Measurements from ENCODE around the gene POU3F1. TPM values are rescaled to one million over a fixed set of nuclear protein-coding genes. Genes with fewer than 3 reads are reported as not detected.

Gene POU3F1
- polyA plus RNA-seq, 1 donor from 2014 or later = not detected

- peak overlapping the region in 2 of 4 donors; percentile 63 for H3K4me3 Mint-ChIP-seq
- H3K36me3 Mint-ChIP-seq = no peaks in the 10 kb centered on the region
- peaks cover 0 to 3% (median 0%) of the 10 kb centered on the region in 3 donors for H3K9me3 Mint-ChIP-seq
- peak overlapping the region in 1 of 3 donors; percentile 90 for H3K27ac Mint-ChIP-seq
- H3K4me1 Mint-ChIP-seq = peaks cover 3 to 6% (median 6%) of the 10 kb centered on the region in 3 donors
- peaks cover 4% of the 10 kb centered on the region for H3K27me3 Mint-ChIP-seq
Observed at GRCh38 chr1:38062361-38063288, 16.0 kb upstream of the POU3F1 start.

DNA sequence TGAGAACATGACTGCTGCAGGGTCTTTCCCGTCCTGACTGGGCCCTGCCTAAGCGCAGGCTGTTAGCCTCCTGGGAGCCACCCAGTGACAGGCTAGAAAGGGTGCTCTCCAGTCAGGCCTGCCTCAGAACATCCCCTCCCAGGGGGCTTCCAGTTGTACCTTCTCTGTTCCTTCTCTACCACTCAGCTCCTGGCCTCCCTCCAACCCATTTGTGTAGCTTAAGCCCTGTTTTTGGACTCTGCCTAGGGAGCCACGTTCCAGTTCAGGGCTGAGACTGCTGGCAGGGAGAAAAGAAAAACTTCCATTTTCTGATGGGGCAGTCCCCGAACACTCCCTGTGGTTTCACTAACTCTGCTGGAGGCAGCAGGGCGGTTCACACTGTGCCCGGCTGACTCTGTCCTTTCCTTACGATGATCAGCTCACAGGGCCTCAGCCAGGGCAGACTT lies 15.3 kb upstream of the POU3F1 start:
- H3K9me3 Mint-ChIP-seq = peaks cover 0 to 3% (median 0%) of the 10 kb centered on the region in 3 donors
- H3K4me1 Mint-ChIP-seq = peaks cover 3 to 6% (median 6%) of the 10 kb centered on the region in 3 donors
- H3K27ac Mint-ChIP-seq = peak overlapping the region in 2 of 3 donors; percentile 47 to 90
- no peaks in the 10 kb centered on the region for H3K27me3 Mint-ChIP-seq
- peak overlapping the region in 1 of 4 donors; percentile 63 for H3K4me3 Mint-ChIP-seq
- H3K36me3 Mint-ChIP-seq = no peaks in the 10 kb centered on the region

DNA sequence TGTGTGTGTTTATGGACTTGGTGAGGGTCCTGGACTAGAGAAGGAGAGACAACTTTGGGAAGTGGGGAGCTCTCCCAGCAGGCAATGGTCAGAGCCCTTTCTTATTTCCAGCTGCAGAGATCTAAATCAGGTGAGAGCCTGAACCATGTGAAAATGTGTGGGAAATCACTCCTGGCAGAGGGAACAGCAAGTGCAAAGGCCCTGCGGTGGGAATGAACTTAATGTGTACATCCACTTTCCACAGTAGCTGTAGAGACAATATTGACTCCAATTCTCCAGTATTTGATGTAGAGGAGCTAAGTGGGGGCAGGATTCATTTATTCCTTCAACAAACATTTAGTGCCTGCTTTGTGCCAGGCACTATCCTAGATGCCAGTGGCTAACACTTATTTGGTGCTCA lies 14.7 kb upstream of the POU3F1 start:
- no peaks in the 10 kb centered on the region for H3K27me3 Mint-ChIP-seq
- no peak overlapping the region for H3K27ac Mint-ChIP-seq
- no peaks in the 10 kb centered on the region for H3K36me3 Mint-ChIP-seq
- peaks cover 3 to 6% (median 6%) of the 10 kb centered on the region in 3 donors for H3K4me1 Mint-ChIP-seq
- no peak overlapping the region for H3K4me3 Mint-ChIP-seq
- H3K9me3 Mint-ChIP-seq = peaks cover 0 to 3% (median 0%) of the 10 kb centered on the region in 3 donors

DNA sequence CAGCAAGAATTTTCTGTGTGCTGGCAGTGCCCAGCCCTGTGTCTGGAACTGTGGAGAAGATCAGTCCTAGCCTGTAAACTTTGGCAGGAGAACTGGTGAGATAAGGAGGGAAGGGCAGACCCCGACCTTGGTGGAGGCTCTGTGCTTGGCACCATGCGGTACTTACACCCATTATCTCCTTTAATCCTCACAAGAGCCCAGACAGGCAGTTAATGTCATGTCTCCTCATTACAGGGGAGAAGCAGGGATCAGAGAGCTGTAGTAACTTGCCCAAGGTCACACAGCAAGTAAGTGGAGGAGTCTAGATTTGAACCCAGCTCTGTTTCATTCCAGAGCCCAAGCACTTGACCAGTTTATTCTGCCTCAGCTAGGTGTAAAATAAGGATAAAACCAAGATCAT lies 13.9 kb upstream of the POU3F1 start:
- peaks cover 0 to 3% (median 0%) of the 10 kb centered on the region in 3 donors for H3K9me3 Mint-ChIP-seq
- no peak overlapping the region for H3K4me3 Mint-ChIP-seq
- H3K27ac Mint-ChIP-seq = no peak overlapping the region
- H3K27me3 Mint-ChIP-seq = no peaks in the 10 kb centered on the region
- H3K36me3 Mint-ChIP-seq = no peaks in the 10 kb centered on the region
- H3K4me1 Mint-ChIP-seq = peaks cover 3 to 6% (median 6%) of the 10 kb centered on the region in 3 donors

DNA sequence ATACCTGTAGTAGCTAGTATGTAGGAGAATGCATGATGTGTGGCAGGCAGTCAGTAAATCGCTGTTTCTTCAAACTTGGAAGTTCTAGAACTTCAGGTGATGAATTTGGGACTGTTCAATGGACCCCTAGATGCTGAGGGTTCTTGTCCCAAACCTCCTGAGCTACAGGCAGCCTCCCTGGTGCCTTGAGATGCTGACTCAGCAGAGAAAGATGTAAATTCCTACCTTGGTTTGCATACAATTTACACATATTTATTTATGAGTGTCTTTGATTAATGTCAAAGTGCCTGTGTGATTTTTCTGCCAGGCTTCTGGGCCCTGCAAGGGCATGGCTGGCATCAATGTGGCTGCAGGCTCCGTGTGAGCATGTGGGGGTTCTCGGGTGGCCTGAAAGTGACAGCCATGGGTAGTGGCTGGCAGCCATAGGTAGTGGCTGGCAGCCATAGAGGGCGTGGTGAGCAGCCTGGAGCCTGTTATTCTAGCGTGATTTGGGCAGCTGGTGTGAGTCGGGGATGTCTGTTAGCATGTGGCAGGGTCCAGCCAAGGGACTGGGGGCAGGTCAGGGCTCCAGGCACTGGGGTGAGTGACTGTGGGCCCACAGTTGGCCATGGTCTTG lies 13.2 kb upstream of the POU3F1 start:
- Mint-ChIP-seq H3K36me3 (no peaks in the 10 kb centered on the region), H3K9me3 (peaks cover 0 to 3% (median 0%) of the 10 kb centered on the region in 3 donors), H3K4me3 (no peak overlapping the region), H3K27me3 (no peaks in the 10 kb centered on the region), H3K4me1 (peaks cover 3 to 6% (median 6%) of the 10 kb centered on the region in 3 donors), H3K27ac (no peak overlapping the region)

GRCh38 chr1:38055965-38056364 lies 9.4 kb upstream of the POU3F1 start:
- Mint-ChIP-seq H3K4me1 (peaks cover 18 to 25% (median 18%) of the 10 kb centered on the region in 3 donors), H3K9me3 (no peaks in the 10 kb centered on the region), H3K36me3 (no peaks in the 10 kb centered on the region), H3K27me3 (no peaks in the 10 kb centered on the region), H3K4me3 (peak overlapping the region in 1 of 4 donors; percentile 63), H3K27ac (no peak overlapping the region)

GRCh38 chr1:38055398-38055797 lies 8.8 kb upstream of the POU3F1 start:
- peak overlapping the region in 1 of 4 donors; percentile 67 for H3K4me3 Mint-ChIP-seq
- no peaks in the 10 kb centered on the region for H3K9me3 Mint-ChIP-seq
- no peak overlapping the region for H3K27ac Mint-ChIP-seq
- H3K4me1 Mint-ChIP-seq = peaks cover 19 to 25% (median 20%) of the 10 kb centered on the region in 3 donors
- H3K27me3 Mint-ChIP-seq = no peaks in the 10 kb centered on the region
- no peaks in the 10 kb centered on the region for H3K36me3 Mint-ChIP-seq

GRCh38 chr1:38053416-38054091 lies 7.0 kb upstream of the POU3F1 start:
- no peaks in the 10 kb centered on the region for H3K36me3 Mint-ChIP-seq
- H3K4me3 Mint-ChIP-seq = no peak overlapping the region
- peaks cover 19 to 21% (median 20%) of the 10 kb centered on the region in 3 donors for H3K4me1 Mint-ChIP-seq
- peak overlapping the region in 1 of 3 donors; percentile 25 for H3K27ac Mint-ChIP-seq
- no peaks in the 10 kb centered on the region for H3K27me3 Mint-ChIP-seq
- no peaks in the 10 kb centered on the region for H3K9me3 Mint-ChIP-seq

DNA sequence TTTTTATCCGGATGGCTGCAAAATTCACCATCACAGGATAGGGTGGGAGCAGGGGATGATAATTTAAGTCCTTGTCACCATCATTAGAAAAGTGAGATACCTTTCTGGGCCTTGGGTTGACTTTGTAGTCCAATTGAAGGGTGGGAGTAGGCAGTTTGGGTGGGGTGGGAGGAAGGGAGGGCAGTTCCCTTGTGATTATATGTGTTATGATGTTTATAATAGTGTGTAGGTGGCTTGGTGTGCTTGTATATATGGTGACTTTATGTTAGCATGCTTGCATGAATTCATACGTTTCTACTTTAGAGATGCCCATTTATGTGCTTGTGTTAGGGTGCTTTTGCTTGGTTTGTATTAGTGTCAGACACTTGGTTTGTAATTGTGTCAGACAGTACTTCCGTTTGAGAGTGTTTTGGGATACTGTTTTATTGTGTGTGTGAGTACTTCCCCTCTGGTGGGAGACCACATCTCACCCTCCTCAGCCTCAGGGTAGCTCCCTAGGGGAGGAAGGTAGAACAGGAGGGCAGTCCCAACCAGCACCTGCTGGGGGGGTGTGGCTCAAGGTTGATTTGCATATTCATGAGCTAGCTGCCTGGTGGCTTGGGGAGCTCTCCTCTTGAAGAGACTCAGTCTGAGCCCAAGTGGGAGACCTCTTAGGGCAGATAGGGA lies 6.3 kb upstream of the POU3F1 start:
- Mint-ChIP-seq H3K4me1 (peaks cover 19 to 21% (median 20%) of the 10 kb centered on the region in 3 donors), H3K36me3 (no peaks in the 10 kb centered on the region), H3K27ac (peak overlapping the region in 2 of 3 donors; percentile 8 to 68), H3K9me3 (no peaks in the 10 kb centered on the region), H3K27me3 (no peaks in the 10 kb centered on the region), H3K4me3 (peak overlapping the region in 3 of 4 donors; percentile 5 to 76 (median 34))

- no peak overlapping the region for H3K27ac Mint-ChIP-seq
- H3K27me3 Mint-ChIP-seq = peaks cover 1% of the 10 kb centered on the region
- H3K36me3 Mint-ChIP-seq = no peaks in the 10 kb centered on the region
- H3K4me1 Mint-ChIP-seq = peaks cover 19 to 21% (median 20%) of the 10 kb centered on the region in 3 donors
- H3K9me3 Mint-ChIP-seq = no peaks in the 10 kb centered on the region
- H3K4me3 Mint-ChIP-seq = no peak overlapping the region
Observed at GRCh38 chr1:38051079-38051543, 4.5 kb upstream of the POU3F1 start.

GRCh38 chr1:38050397-38051078 lies 3.9 kb upstream of the POU3F1 start:
- Mint-ChIP-seq H3K4me1 (peaks cover 19 to 21% (median 20%) of the 10 kb centered on the region in 3 donors), H3K27me3 (peaks cover 1% of the 10 kb centered on the region), H3K36me3 (no peaks in the 10 kb centered on the region), H3K9me3 (no peaks in the 10 kb centered on the region), H3K4me3 (peak overlapping the region in 2 of 4 donors; percentile 28 to 51), H3K27ac (peak overlapping the region in 1 of 3 donors; percentile 16)

GRCh38 chr1:38047603-38048141 lies 1.1 kb upstream of the POU3F1 start:
- Mint-ChIP-seq H3K4me3 (peak overlapping the region; percentile 74 to 89 (median 82)), H3K27ac (peak overlapping the region; percentile 78 to 81 (median 80)), H3K9me3 (no peaks in the 10 kb centered on the region), H3K4me1 (peaks cover 9 to 19% (median 15%) of the 10 kb centered on the region in 3 donors), H3K36me3 (no peaks in the 10 kb centered on the region), H3K27me3 (peaks cover 20% of the 10 kb centered on the region)

GRCh38 chr1:38046884-38047602 lies 450 bp upstream of the POU3F1 start:
- peak overlapping the region; percentile 78 to 81 (median 80) for H3K27ac Mint-ChIP-seq
- peak overlapping the region; percentile 74 to 89 (median 82) for H3K4me3 Mint-ChIP-seq
- peaks cover 6 to 12% (median 8%) of the 10 kb centered on the region in 3 donors for H3K4me1 Mint-ChIP-seq
- H3K27me3 Mint-ChIP-seq = peaks cover 24% of the 10 kb centered on the region
- no peaks in the 10 kb centered on the region for H3K9me3 Mint-ChIP-seq
- no peaks in the 10 kb centered on the region for H3K36me3 Mint-ChIP-seq

Data from IgD-negative memory B cell (primary cell).